GM12878 (cell line): ENCODE measurements around the gene TNIP2. TPM values are rescaled to one million over a fixed set of nuclear protein-coding genes. Genes with fewer than 3 reads are reported as not detected.

Experiments used
- BACH1 ChIP-seq: fragments of 450-650 bp; IDR thresholded peaks from 2 replicates; pipeline ENCODE4 v1.6.1; 2017; ENCODE audit warnings: mild to moderate bottlenecking, borderline replicate concordance
- BCL11A ChIP-seq: IDR thresholded peaks from 2 replicates; pipeline ENCODE4 v1.6.1; 2011; ENCODE audit warnings: low read depth, low read length
- EED ChIP-seq: sonication (generic); IDR thresholded peaks from 2 replicates; pipeline ENCODE4 v1.6.1; 2016; ENCODE audit warnings: antibody characterized with exemption, low read depth
- EGR1 ChIP-seq, 2 experiments: IDR thresholded peaks; 1 replicate in 1 of 2; 2 replicates in 1 of 2; pipeline ENCODE4 v1.6.1; 2011 to 2012; ENCODE audit warnings: low read depth in 2 of 2, low read length in 2 of 2, borderline replicate concordance in 1 of 2, mild to moderate bottlenecking in 1 of 2, moderate library complexity in 1 of 2
- HDAC6 ChIP-seq: fragments of 200-600 bp; sonication (generic); IDR thresholded peaks from one replicate; pipeline ENCODE4 v1.8.0; 2017; ENCODE audit warnings: antibody characterized with exemption; ENCODE audit not compliant: unreplicated experiment
- IRF4 ChIP-seq: IDR thresholded peaks from 2 replicates; pipeline ENCODE4 v1.6.1; 2011; ENCODE audit warnings: low read depth, low read length
- MEF2A ChIP-seq: IDR thresholded peaks from 2 replicates; pipeline ENCODE4 v1.6.1; 2011; ENCODE audit warnings: low read depth, mild to moderate bottlenecking, low read length, moderate library complexity; ENCODE audit not compliant: insufficient read depth
- PAX8 ChIP-seq: fragments of 450-650 bp; IDR thresholded peaks from 2 replicates; pipeline ENCODE4 v1.6.1; 2017; ENCODE audit warnings: mild to moderate bottlenecking, moderate library complexity
- POLR2A ChIP-seq: IDR thresholded peaks from 2 replicates; pipeline ENCODE4 v1.6.1; 2011; ENCODE audit warnings: low read depth, mild to moderate bottlenecking, low read length
- POLR2AphosphoS5 ChIP-seq: IDR thresholded peaks from 2 replicates; pipeline ENCODE4 v1.6.1; 2011; ENCODE audit warnings: mild to moderate bottlenecking, low read length, inconsistent platforms
- PRDM15 ChIP-seq: fragments of 450-650 bp; formaldehyde crosslinking; IDR thresholded peaks from 2 replicates; pipeline ENCODE4 v1.4.0; 2020; ENCODE audit warnings: mild to moderate bottlenecking, moderate library complexity
- SMARCA5 ChIP-seq: fragments of 450-650 bp; IDR thresholded peaks from 2 replicates; pipeline ENCODE4 v1.6.1; 2017; ENCODE audit warnings: mild to moderate bottlenecking
- SP1 ChIP-seq: IDR thresholded peaks from one replicate; pipeline ENCODE4 v1.6.1; 2011; ENCODE audit warnings: low read depth, low read length
- STAT1 ChIP-seq: fragments of 450-650 bp; conservative IDR thresholded peaks from 2 replicates; pipeline ENCODE4 v1.6.1; 2014; ENCODE audit warnings: antibody characterized with exemption, mild to moderate bottlenecking
- STAT3 ChIP-seq: IDR thresholded peaks from 2 replicates; pipeline ENCODE4 v1.6.1; 2011; ENCODE audit warnings: low read depth, low read length, improper control_type of control experiment
- TBL1XR1 ChIP-seq: IDR thresholded peaks from 2 replicates; pipeline ENCODE4 v1.6.1; 2012; ENCODE audit warnings: low read depth, low read length, improper control_type of control experiment
- ZNF687 ChIP-seq: fragments of 450-650 bp; IDR thresholded peaks from 2 replicates; pipeline ENCODE4 v1.6.1; 2017; ENCODE audit warnings: mild to moderate bottlenecking, moderate library complexity
- polyA plus RNA-seq, 11 experiments: library from polyadenylated mRNA; depleted of rRNA in 4 of 11; unstranded in 6 of 11; stranded (reverse) in 5 of 11; fragments of >200 nt; fragmentation: Nextera tagmentation in 4 of 11; fragmentation: Illumina TruSeq in 1 of 11; extraction: Ambion mirVana in 4 of 11; extraction: Trizol in 1 of 11; gene quantifications; 1 replicate in 1 of 11; 2 replicates in 10 of 11; pipeline versions ENCODE4 v1.2.1 to v1.2.3, GENCODE V29; 2011 to 2016; ENCODE audit warnings: inconsistent platforms in 2 of 11, missing spikeins in 2 of 11, low read depth in 1 of 11
- total RNA-seq, 4 experiments: library from RNA; depleted of rRNA in 3 of 4; stranded (reverse); fragments of >200 nt in 3 of 4; fragmentation: Illumina TruSeq in 1 of 4; extraction: Trizol in 1 of 4; gene quantifications; 2 replicates each; pipeline versions ENCODE4 v1.2.1 to v1.2.3, GENCODE V29; 2013 to 2021
- TF ChIP-seq, protein P1 (sequence below): fragments of 450-650 bp; IDR thresholded peaks from 2 replicates; pipeline ENCODE4 v1.6.1; 2017; ENCODE audit warnings: borderline replicate concordance
- TF ChIP-seq, protein P2 (sequence below): IDR thresholded peaks from 2 replicates; pipeline ENCODE4 v1.6.1; 2011; ENCODE audit warnings: low read depth, mild to moderate bottlenecking, low read length, moderate library complexity, borderline replicate concordance; ENCODE audit errors: extremely low read depth
- TF ChIP-seq, protein P3 (sequence below): fragments of 450-650 bp; IDR thresholded peaks from 2 replicates; pipeline ENCODE4 v1.6.1; 2017; ENCODE audit warnings: mild to moderate bottlenecking

TNIP2 gene
- total and polyA plus RNA-seq, 10 of the 15 experiments (the other 5 are each of a cell fraction or from before 2014, with no cell fraction given) = 1.4 to 64.9 (median 45.5) TPM

DNA sequence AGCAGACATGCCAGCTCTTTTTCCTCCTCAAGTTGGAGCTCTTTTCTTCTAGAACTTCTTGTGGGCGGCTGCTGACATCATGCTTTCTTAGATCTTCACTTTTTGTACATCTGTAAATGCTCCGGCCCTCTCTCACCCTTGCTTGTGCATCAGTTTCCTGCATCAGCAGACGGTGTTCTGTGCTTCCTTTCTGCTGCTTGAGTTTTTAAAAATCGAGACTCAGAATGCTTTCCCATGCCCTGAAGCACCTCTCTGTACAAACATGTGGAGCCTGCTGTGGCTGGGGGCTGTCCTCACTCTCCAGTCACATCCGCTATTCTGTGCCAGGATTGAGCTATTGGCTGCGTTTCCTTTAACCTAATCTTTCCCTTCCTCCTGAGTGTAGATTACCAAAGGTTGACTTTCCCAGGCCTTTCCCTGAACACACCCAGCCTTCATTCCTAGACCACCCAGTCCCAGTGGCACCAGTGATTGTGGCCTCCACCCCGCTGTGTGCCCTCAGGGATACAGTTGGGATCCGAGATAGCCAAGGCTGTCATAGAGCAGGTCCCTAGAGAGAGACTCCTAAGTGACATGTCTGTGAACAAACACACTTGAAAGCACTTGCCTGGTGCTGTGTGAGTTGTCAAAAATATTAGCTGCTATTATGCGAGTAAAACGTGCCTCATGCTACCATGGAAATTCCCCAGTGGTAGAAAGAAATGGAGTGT, 41.9 kb downstream of the TNIP2 start (continued):
- no peak for TF ChIP-seq SP1
- no peak for TF ChIP-seq PRDM15 (CRISPR knock-in tag)
- no peak for TF ChIP-seq STAT1
- TF ChIP-seq, protein P1, sequence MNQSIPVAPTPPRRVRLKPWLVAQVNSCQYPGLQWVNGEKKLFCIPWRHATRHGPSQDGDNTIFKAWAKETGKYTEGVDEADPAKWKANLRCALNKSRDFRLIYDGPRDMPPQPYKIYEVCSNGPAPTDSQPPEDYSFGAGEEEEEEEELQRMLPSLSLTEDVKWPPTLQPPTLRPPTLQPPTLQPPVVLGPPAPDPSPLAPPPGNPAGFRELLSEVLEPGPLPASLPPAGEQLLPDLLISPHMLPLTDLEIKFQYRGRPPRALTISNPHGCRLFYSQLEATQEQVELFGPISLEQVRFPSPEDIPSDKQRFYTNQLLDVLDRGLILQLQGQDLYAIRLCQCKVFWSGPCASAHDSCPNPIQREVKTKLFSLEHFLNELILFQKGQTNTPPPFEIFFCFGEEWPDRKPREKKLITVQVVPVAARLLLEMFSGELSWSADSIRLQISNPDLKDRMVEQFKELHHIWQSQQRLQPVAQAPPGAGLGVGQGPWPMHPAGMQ = no peak
- TF ChIP-seq EGR1 (IDR thresholded peaks at IDR 0.05; ENCODE audit: borderline replicate concordance in 1 of 2, low read depth in 2 of 2, low read length in 2 of 2) = no peak
- no peak for TF ChIP-seq PAX8
- TF ChIP-seq, protein P2, sequence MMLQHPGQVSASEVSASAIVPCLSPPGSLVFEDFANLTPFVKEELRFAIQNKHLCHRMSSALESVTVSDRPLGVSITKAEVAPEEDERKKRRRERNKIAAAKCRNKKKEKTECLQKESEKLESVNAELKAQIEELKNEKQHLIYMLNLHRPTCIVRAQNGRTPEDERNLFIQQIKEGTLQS = no peak
- TF ChIP-seq ZNF687 = peak; percentile 49
- TF ChIP-seq EED = no peak; the same call in 1 of the 2 replicates
- TF ChIP-seq, protein P3, sequence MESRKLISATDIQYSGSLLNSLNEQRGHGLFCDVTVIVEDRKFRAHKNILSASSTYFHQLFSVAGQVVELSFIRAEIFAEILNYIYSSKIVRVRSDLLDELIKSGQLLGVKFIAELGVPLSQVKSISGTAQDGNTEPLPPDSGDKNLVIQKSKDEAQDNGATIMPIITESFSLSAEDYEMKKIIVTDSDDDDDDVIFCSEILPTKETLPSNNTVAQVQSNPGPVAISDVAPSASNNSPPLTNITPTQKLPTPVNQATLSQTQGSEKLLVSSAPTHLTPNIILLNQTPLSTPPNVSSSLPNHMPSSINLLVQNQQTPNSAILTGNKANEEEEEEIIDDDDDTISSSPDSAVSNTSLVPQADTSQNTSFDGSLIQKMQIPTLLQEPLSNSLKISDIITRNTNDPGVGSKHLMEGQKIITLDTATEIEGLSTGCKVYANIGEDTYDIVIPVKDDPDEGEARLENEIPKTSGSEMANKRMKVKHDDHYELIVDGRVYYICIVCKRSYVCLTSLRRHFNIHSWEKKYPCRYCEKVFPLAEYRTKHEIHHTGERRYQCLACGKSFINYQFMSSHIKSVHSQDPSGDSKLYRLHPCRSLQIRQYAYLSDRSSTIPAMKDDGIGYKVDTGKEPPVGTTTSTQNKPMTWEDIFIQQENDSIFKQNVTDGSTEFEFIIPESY = no peak
- no peak for TF ChIP-seq STAT3
- TF ChIP-seq MEF2A = no peak
- TF ChIP-seq BACH1 = no peak
- TF ChIP-seq HDAC6 = no peak
- TF ChIP-seq POLR2AphosphoS5 = no peak; the same call in 1 of the 2 replicates
- no peak for TF ChIP-seq SMARCA5
- no peak for TF ChIP-seq IRF4
- no peak for TF ChIP-seq TBL1XR1
- no peak for TF ChIP-seq POLR2A
- TF ChIP-seq BCL11A = no peak
